H1 (cell line): ENCODE measurements around the gene CENPF.

Source experiments
- CREB1 ChIP-seq: IDR thresholded peaks from 2 replicates; pipeline ENCODE4 v1.6.1; 2012; ENCODE audit warnings: inconsistent platforms
- EZH2 ChIP-seq: fragments of 200-600 bp; sonication (generic); IDR thresholded peaks from 2 replicates; pipeline ENCODE4 v1.7.1; 2012; ENCODE audit warnings: low read depth, mild to moderate bottlenecking, moderate library complexity, low read length, inconsistent platforms; ENCODE audit not compliant: severe bottlenecking
- HDAC2 ChIP-seq, 2 experiments: fragments of 300-600 bp in 1 of 2; sonication (generic) in 1 of 2; IDR thresholded peaks; 2 replicates each; pipeline ENCODE4 v1.6.1; 2011 to 2012; ENCODE audit warnings: low read depth in 2 of 2, low read length in 2 of 2, mild to moderate bottlenecking in 2 of 2, moderate library complexity in 2 of 2, borderline replicate concordance in 1 of 2, inconsistent platforms in 1 of 2
- JUND ChIP-seq: IDR thresholded peaks from 2 replicates; pipeline ENCODE4 v1.6.1; 2011; ENCODE audit warnings: mild to moderate bottlenecking, improper control_type of control experiment, low read length
- KDM1A ChIP-seq: fragments of 200-600, 300-600 bp; sonication (generic); IDR thresholded peaks from 2 replicates; pipeline ENCODE4 v1.7.1; 2016; ENCODE audit warnings: mild to moderate bottlenecking, low read length, borderline replicate concordance
- MAX ChIP-seq: IDR thresholded peaks from 2 replicates; pipeline ENCODE4 v1.6.1; 2012; ENCODE audit warnings: inconsistent platforms
- NANOG ChIP-seq: IDR thresholded peaks from 2 replicates; pipeline ENCODE4 v1.6.1; 2011; ENCODE audit warnings: low read length, low read depth, mild to moderate bottlenecking, inconsistent platforms; ENCODE audit not compliant: insufficient read depth, poor library complexity, severe bottlenecking
- POLR2A ChIP-seq, 2 experiments: IDR thresholded peaks; 1 replicate in 1 of 2; 2 replicates in 1 of 2; pipeline ENCODE4 v1.6.1; 2011; ENCODE audit warnings: low read depth in 2 of 2, low read length in 2 of 2, mild to moderate bottlenecking in 2 of 2; ENCODE audit errors: control extremely low read depth in 1 of 2
- TF ChIP-seq, protein P1 (sequence below), 3 experiments: IDR thresholded peaks; 1 replicate in 2 of 3; 2 replicates in 1 of 3; pipeline versions ENCODE4 v1.5.1 to v1.6.1; 2011; ENCODE audit warnings: low read length in 3 of 3, mild to moderate bottlenecking in 3 of 3, inconsistent platforms in 2 of 3, low read depth in 1 of 3, moderate library complexity in 1 of 3; ENCODE audit not compliant: insufficient read depth in 1 of 3; ENCODE audit errors: control extremely low read depth in 1 of 3

GRCh38 chr1:214617246-214617645 lies 14.3 kb downstream of the CENPF start:
- TF ChIP-seq, protein P1, sequence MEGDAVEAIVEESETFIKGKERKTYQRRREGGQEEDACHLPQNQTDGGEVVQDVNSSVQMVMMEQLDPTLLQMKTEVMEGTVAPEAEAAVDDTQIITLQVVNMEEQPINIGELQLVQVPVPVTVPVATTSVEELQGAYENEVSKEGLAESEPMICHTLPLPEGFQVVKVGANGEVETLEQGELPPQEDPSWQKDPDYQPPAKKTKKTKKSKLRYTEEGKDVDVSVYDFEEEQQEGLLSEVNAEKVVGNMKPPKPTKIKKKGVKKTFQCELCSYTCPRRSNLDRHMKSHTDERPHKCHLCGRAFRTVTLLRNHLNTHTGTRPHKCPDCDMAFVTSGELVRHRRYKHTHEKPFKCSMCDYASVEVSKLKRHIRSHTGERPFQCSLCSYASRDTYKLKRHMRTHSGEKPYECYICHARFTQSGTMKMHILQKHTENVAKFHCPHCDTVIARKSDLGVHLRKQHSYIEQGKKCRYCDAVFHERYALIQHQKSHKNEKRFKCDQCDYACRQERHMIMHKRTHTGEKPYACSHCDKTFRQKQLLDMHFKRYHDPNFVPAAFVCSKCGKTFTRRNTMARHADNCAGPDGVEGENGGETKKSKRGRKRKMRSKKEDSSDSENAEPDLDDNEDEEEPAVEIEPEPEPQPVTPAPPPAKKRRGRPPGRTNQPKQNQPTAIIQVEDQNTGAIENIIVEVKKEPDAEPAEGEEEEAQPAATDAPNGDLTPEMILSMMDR (IDR thresholded peaks at IDR 0.05; ENCODE audit: control extremely low read depth in 1 of 3, insufficient read depth in 1 of 3, low read depth in 1 of 3, low read length in 3 of 3) = no peak
- no peak for TF ChIP-seq NANOG
- no peak for TF ChIP-seq HDAC2 (IDR thresholded peaks at IDR 0.05; ENCODE audit: borderline replicate concordance in 1 of 2, low read depth in 2 of 2, low read length in 2 of 2)
- no peak for TF ChIP-seq MAX
- no peak for TF ChIP-seq EZH2
- no peak for TF ChIP-seq CREB1
- TF ChIP-seq JUND = no peak
- no peak for TF ChIP-seq POLR2A (IDR thresholded peaks at IDR 0.05; ENCODE audit: control extremely low read depth in 1 of 2, low read depth in 2 of 2, low read length in 2 of 2)
- no peak for TF ChIP-seq KDM1A
